Activated naive CD4-positive, alpha-beta T cell treated with anti-CD3 and anti-CD28 coated beads, Interleukin-2, amount 50 U/mL, for 24 hours (primary cell): ENCODE results near the gene ITGA2.

ENCODE experiments used
- H3K27ac Mint-ChIP-seq: one replicate; pipeline ENCODE4 v1.8.0; 2021; ENCODE audit warnings: mild to moderate bottlenecking, mixed read lengths
- H3K27me3 Mint-ChIP-seq: one replicate; pipeline ENCODE4 v1.8.0; 2021; ENCODE audit warnings: mixed read lengths
- H3K36me3 Mint-ChIP-seq: one replicate; pipeline ENCODE4 v1.8.0; 2021; ENCODE audit warnings: mixed read lengths
- H3K4me1 Mint-ChIP-seq: one replicate; pipeline ENCODE4 v1.8.0; 2021; ENCODE audit warnings: mixed read lengths
- H3K4me3 Mint-ChIP-seq: one replicate; pipeline ENCODE4 v1.8.0; 2021; ENCODE audit warnings: mild to moderate bottlenecking, mixed read lengths
- H3K9me3 Mint-ChIP-seq: one replicate; pipeline ENCODE4 v1.8.0; 2021; ENCODE audit warnings: mixed read lengths

Gene ITGA2

DNA sequence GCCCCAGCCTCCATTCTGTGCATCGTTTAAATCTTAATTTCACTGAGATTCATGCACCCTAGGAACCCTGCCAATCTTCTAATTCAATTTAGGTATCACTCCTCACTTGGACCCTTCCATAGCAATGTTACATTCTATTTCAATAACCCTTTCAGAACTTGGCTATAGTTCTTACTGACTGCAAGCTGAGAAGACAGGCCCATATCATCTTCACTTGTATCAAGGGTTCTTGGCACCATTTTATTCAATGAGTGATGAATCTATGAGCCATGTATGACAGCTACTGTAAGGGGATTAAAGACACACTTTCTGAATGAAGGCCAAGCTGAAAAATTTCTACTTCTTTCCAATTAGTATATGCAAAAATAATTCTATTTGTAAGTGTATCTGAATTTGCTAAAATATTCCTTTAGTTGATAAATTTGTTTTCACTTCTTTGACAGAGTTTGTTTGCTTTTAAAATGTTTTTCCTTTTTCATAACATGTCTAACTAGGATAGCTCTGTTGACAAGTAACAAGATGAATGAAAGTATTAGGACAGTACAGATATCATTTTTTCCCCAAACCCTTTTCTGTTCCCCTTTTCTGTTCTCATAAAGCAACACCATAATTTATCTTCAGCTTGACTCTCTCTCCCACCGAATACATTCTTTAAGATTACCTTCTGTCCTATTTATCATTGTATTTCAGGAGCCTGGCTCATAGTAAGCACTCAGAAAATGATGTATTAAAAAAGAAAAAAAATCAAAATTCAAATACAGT lies 9.6 kb downstream of the ITGA2 start:
- Mint-ChIP-seq H3K9me3 (no peaks in the 10 kb centered on the region), H3K4me3 (no peak overlapping the region), H3K4me1 (no peaks in the 10 kb centered on the region), H3K27me3 (peaks cover 2% of the 10 kb centered on the region), H3K36me3 (no peaks in the 10 kb centered on the region), H3K27ac (no peak overlapping the region)

- H3K27me3 Mint-ChIP-seq: peaks cover 2% of the 10 kb centered on the region
- H3K27ac Mint-ChIP-seq: no peak overlapping the region
- no peaks in the 10 kb centered on the region for H3K36me3 Mint-ChIP-seq
- no peak overlapping the region for H3K4me3 Mint-ChIP-seq
- H3K4me1 Mint-ChIP-seq: peaks cover 6% of the 10 kb centered on the region
- no peaks in the 10 kb centered on the region for H3K9me3 Mint-ChIP-seq
Measured at GRCh38 chr5:52999344-52999949, 10.3 kb downstream of the ITGA2 start.

DNA sequence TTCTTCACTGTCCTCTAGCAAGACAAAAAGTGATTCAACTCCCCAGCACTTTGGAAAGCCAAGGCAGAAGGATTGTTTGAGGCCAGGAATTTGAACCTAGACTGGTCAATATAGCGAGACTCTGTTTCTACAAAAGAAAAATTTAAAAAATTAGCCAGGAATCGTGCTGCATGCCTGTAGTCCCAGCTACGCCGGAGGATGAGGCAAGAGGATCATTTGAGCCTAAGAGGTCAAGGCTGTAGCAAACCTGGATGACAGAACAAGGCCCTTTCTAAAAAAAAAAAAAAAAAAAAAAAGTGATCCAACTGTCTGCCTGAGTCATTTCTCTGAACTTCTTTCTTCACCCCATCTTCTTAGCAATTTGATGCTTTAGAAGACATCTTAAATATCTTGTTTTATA lies 12.4 kb downstream of the ITGA2 start:
- Mint-ChIP-seq H3K27ac (no peak overlapping the region), H3K4me3 (no peak overlapping the region), H3K9me3 (no peaks in the 10 kb centered on the region), H3K27me3 (peaks cover 2% of the 10 kb centered on the region), H3K4me1 (peaks cover 21% of the 10 kb centered on the region), H3K36me3 (no peaks in the 10 kb centered on the region)

DNA sequence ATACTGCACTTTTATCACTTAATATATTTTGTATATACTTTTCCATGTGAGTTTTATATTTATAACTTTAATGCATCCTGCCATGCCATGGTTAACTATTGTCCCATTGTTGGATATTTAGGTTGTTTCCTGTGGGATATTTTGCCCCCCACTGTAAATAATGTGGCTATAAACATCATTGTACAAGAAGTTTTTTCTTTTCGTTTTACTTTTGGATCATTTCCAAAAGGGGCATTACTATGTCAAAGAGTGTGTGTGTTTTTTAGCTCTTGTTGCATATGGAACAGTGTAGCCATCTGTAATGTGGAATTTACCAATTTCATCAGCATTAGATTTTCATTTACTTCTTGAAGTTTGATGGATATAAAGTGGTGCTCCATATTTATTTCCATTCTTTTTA lies 13.3 kb downstream of the ITGA2 start:
- Mint-ChIP-seq H3K4me1 (peaks cover 31% of the 10 kb centered on the region), H3K27me3 (peaks cover 2% of the 10 kb centered on the region), H3K9me3 (no peaks in the 10 kb centered on the region), H3K27ac (no peak overlapping the region), H3K36me3 (no peaks in the 10 kb centered on the region), H3K4me3 (no peak overlapping the region)

- H3K9me3 Mint-ChIP-seq: no peaks in the 10 kb centered on the region
- no peaks in the 10 kb centered on the region for H3K36me3 Mint-ChIP-seq
- peaks cover 37% of the 10 kb centered on the region for H3K4me1 Mint-ChIP-seq
- no peak overlapping the region for H3K4me3 Mint-ChIP-seq
- no peak overlapping the region for H3K27ac Mint-ChIP-seq
- H3K27me3 Mint-ChIP-seq: peaks cover 2% of the 10 kb centered on the region
Measured at GRCh38 chr5:53003144-53003543, 14.0 kb downstream of the ITGA2 start.

GRCh38 chr5:53006911-53007890 lies 18.0 kb downstream of the ITGA2 start:
- H3K9me3 Mint-ChIP-seq: no peaks in the 10 kb centered on the region
- peaks cover 54% of the 10 kb centered on the region for H3K4me1 Mint-ChIP-seq
- H3K36me3 Mint-ChIP-seq: no peaks in the 10 kb centered on the region
- H3K27ac Mint-ChIP-seq: peak overlapping the region; percentile 2
- no peaks in the 10 kb centered on the region for H3K27me3 Mint-ChIP-seq
- no peak overlapping the region for H3K4me3 Mint-ChIP-seq

GRCh38 chr5:53008751-53009150 lies 19.6 kb downstream of the ITGA2 start:
- Mint-ChIP-seq H3K36me3 (no peaks in the 10 kb centered on the region), H3K9me3 (peaks cover 6% of the 10 kb centered on the region), H3K27ac (peak overlapping the region; percentile 89), H3K4me1 (peaks cover 54% of the 10 kb centered on the region), H3K4me3 (peak overlapping the region; percentile 13), H3K27me3 (no peaks in the 10 kb centered on the region)

- Mint-ChIP-seq H3K27me3 (no peaks in the 10 kb centered on the region), H3K27ac (no peak overlapping the region), H3K4me1 (peaks cover 51% of the 10 kb centered on the region), H3K4me3 (no peak overlapping the region), H3K36me3 (no peaks in the 10 kb centered on the region), H3K9me3 (peaks cover 6% of the 10 kb centered on the region)
Measured at GRCh38 chr5:53009816-53010215, 20.7 kb downstream of the ITGA2 start.

- H3K27ac Mint-ChIP-seq: no peak overlapping the region
- H3K4me3 Mint-ChIP-seq: no peak overlapping the region
- H3K27me3 Mint-ChIP-seq: no peaks in the 10 kb centered on the region
- H3K9me3 Mint-ChIP-seq: peaks cover 6% of the 10 kb centered on the region
- H3K36me3 Mint-ChIP-seq: no peaks in the 10 kb centered on the region
- H3K4me1 Mint-ChIP-seq: peaks cover 45% of the 10 kb centered on the region
Measured at GRCh38 chr5:53010814-53011213, 21.7 kb downstream of the ITGA2 start.

DNA sequence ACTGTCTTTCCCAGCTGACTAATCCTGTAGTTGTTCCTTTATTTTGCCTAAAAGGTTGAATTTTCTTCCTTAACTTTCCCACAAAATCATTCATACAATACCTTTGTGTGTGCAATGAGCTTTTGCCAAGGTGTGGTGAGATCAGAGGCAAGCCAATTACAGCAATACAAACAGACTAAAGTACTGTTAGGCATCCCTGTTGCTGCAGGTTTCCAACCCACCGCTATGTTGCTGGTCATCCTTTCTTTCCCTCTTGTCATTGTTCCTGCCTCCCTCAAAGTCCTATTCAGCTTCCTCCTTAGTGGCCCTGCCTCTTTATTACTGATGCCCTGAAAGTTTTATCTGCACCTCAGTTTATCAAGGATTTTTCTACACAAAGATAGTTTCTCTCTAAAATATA lies 22.1 kb downstream of the ITGA2 start:
- H3K9me3 Mint-ChIP-seq: peaks cover 6% of the 10 kb centered on the region
- H3K27ac Mint-ChIP-seq: no peak overlapping the region
- H3K27me3 Mint-ChIP-seq: no peaks in the 10 kb centered on the region
- H3K36me3 Mint-ChIP-seq: no peaks in the 10 kb centered on the region
- peaks cover 43% of the 10 kb centered on the region for H3K4me1 Mint-ChIP-seq
- H3K4me3 Mint-ChIP-seq: no peak overlapping the region

DNA sequence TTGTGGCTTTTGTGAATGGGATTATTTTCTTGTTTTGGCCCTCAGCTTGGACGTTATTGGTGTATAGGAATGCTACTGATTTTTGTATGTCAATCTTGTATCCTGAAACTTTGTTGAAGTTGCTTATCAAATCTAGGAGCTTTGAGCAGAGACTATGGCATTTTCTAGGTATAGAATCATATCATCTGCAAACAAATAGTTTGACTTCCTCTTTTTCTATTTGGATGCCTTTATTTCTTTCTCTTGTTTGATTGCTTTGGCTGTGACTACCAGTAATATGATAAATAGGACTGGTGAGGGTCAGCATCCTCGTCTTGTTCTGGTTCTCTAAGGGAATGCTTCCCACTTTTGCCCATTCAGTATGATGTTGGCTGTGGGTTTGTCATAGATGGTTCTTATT lies 24.7 kb downstream of the ITGA2 start:
- no peak overlapping the region for H3K27ac Mint-ChIP-seq
- H3K9me3 Mint-ChIP-seq: peaks cover 6% of the 10 kb centered on the region
- no peaks in the 10 kb centered on the region for H3K36me3 Mint-ChIP-seq
- H3K4me3 Mint-ChIP-seq: no peak overlapping the region
- H3K4me1 Mint-ChIP-seq: peaks cover 18% of the 10 kb centered on the region
- H3K27me3 Mint-ChIP-seq: peaks cover 2% of the 10 kb centered on the region

- Mint-ChIP-seq H3K27me3 (peaks cover 2% of the 10 kb centered on the region), H3K4me1 (peaks cover 8% of the 10 kb centered on the region), H3K36me3 (no peaks in the 10 kb centered on the region), H3K27ac (no peak overlapping the region), H3K9me3 (peaks cover 6% of the 10 kb centered on the region), H3K4me3 (no peak overlapping the region)
Measured at GRCh38 chr5:53017383-53017782, 28.2 kb downstream of the ITGA2 start.

GRCh38 chr5:53017794-53018391 lies 28.7 kb downstream of the ITGA2 start:
- Mint-ChIP-seq H3K9me3 (peaks cover 6% of the 10 kb centered on the region), H3K4me3 (no peak overlapping the region), H3K36me3 (no peaks in the 10 kb centered on the region), H3K27ac (no peak overlapping the region), H3K4me1 (peaks cover 8% of the 10 kb centered on the region), H3K27me3 (peaks cover 2% of the 10 kb centered on the region)

DNA sequence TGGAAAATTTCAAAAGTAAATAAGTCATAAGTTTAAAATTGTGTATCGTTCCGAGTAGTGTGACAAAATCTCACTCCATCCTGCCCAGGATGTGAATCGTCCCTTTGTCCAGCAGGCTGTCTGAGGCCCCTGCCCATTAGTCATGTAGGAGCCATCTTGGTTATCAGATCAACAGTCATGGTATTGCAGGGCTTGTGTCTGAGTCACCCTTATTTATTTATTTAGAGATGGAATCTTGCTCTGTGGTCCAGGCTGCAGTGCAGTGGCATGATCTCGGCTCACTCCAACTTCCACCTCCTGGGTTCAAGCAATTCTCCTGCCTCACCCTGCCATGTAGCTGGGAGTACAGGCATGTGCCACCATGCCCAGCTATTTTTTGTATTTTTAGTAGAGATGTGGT lies 30.2 kb downstream of the ITGA2 start:
- Mint-ChIP-seq H3K4me3 (no peak overlapping the region), H3K27ac (no peak overlapping the region), H3K36me3 (no peaks in the 10 kb centered on the region), H3K27me3 (peaks cover 2% of the 10 kb centered on the region), H3K4me1 (peaks cover 8% of the 10 kb centered on the region), H3K9me3 (no peaks in the 10 kb centered on the region)

- Mint-ChIP-seq H3K36me3 (no peaks in the 10 kb centered on the region), H3K4me1 (no peaks in the 10 kb centered on the region)
Measured at GRCh38 chr5:53022930-53023511, 33.9 kb downstream of the ITGA2 start.

More at GRCh38 chr5:53022930-53023511, 33.9 kb downstream of the ITGA2 start:
- peaks cover 2% of the 10 kb centered on the region for H3K27me3 Mint-ChIP-seq
- no peak overlapping the region for H3K27ac Mint-ChIP-seq
- H3K4me3 Mint-ChIP-seq: no peak overlapping the region
- no peaks in the 10 kb centered on the region for H3K9me3 Mint-ChIP-seq
